H9 (cell line): ENCODE measurements around the gene ZNF416. TPM values are rescaled to one million over a fixed set of nuclear protein-coding genes. Genes with fewer than 3 reads are reported as not detected.

Experiments
- DNase-seq: peaks from one replicate; pipeline ENCODE4 v3.0.0-alpha.2; 2017
- H2AFZ ChIP-seq: one replicate; pipeline ENCODE4 v1.6.1; 2013; ENCODE audit warnings: mild to moderate bottlenecking, low read length, control low read depth, moderate library complexity
- H2AK5ac ChIP-seq: 2 replicates; pipeline ENCODE4 v1.6.1; 2013; ENCODE audit warnings: low read length, control low read depth, mixed read lengths; ENCODE audit not compliant: insufficient read length
- H2BK120ac ChIP-seq: one replicate; pipeline ENCODE4 v1.6.1; 2013; ENCODE audit warnings: low read depth, mild to moderate bottlenecking, low read length, control low read depth, inconsistent platforms; ENCODE audit not compliant: poor library complexity, severe bottlenecking
- H2BK12ac ChIP-seq: 2 replicates; pipeline ENCODE4 v1.6.1; 2013; ENCODE audit warnings: low read length, control low read depth, mixed read lengths, low read depth; ENCODE audit not compliant: insufficient read length
- H2BK15ac ChIP-seq: 2 replicates; pipeline ENCODE4 v1.6.1; 2013; ENCODE audit warnings: low read depth, low read length, control low read depth
- H2BK20ac ChIP-seq: one replicate; pipeline ENCODE4 v1.6.1; 2013; ENCODE audit warnings: low read depth, mild to moderate bottlenecking, low read length, control low read depth, inconsistent platforms; ENCODE audit not compliant: poor library complexity, severe bottlenecking
- H2BK5ac ChIP-seq: 2 replicates; pipeline ENCODE4 v1.6.1; 2013; ENCODE audit warnings: low read length, control low read depth, mixed read lengths; ENCODE audit not compliant: insufficient read length
- H3K14ac ChIP-seq: 2 replicates; pipeline ENCODE4 v1.6.1; 2013; ENCODE audit warnings: low read length, control low read depth; ENCODE audit not compliant: insufficient read depth
- H3K18ac ChIP-seq: 2 replicates; pipeline ENCODE4 v1.6.1; 2013; ENCODE audit warnings: low read depth, mild to moderate bottlenecking, mixed read lengths, low read length, control low read depth; ENCODE audit not compliant: insufficient read length
- H3K23ac ChIP-seq: 2 replicates; pipeline ENCODE4 v1.6.1; 2013; ENCODE audit warnings: low read length, control low read depth, mixed read lengths, low read depth; ENCODE audit not compliant: insufficient read length
- H3K23me2 ChIP-seq: 2 replicates; pipeline ENCODE4 v1.6.1; 2013; ENCODE audit warnings: low read depth, mild to moderate bottlenecking, mixed read lengths, low read length, control low read depth; ENCODE audit not compliant: insufficient read length, poor library complexity, severe bottlenecking
- H3K27ac ChIP-seq: 2 replicates; pipeline ENCODE4 v1.5.1; 2013; ENCODE audit warnings: low read length, control low read depth, mixed read lengths, low read depth; ENCODE audit not compliant: insufficient read length
- H3K27me3 ChIP-seq: 2 replicates; pipeline ENCODE4 v1.6.1; 2013; ENCODE audit warnings: low read length, control low read depth, inconsistent platforms; ENCODE audit not compliant: insufficient read depth
- H3K4ac ChIP-seq: 2 replicates; pipeline ENCODE4 v1.6.1; 2013; ENCODE audit warnings: low read depth, mild to moderate bottlenecking, control low read depth, inconsistent platforms, low read length, moderate library complexity
- H3K4me1 ChIP-seq: 2 replicates; pipeline ENCODE4 v1.6.1; 2013; ENCODE audit warnings: low read length, control low read depth, inconsistent platforms; ENCODE audit not compliant: insufficient read depth
- H3K4me2 ChIP-seq: 2 replicates; pipeline ENCODE4 v1.6.1; 2013; ENCODE audit warnings: low read length, control low read depth, mixed read lengths; ENCODE audit not compliant: insufficient read length, insufficient read depth
- H3K56ac ChIP-seq: 2 replicates; pipeline ENCODE4 v1.6.1; 2013; ENCODE audit warnings: low read depth, mild to moderate bottlenecking, mixed read lengths, low read length, control low read depth; ENCODE audit not compliant: insufficient read length
- H3K79me1 ChIP-seq: 2 replicates; pipeline ENCODE4 v1.6.1; 2013; ENCODE audit warnings: low read depth, mild to moderate bottlenecking, moderate library complexity, low read length, control low read depth, inconsistent platforms; ENCODE audit not compliant: insufficient read depth, poor library complexity, severe bottlenecking
- H3K79me2 ChIP-seq: 2 replicates; pipeline ENCODE4 v1.6.1; 2013; ENCODE audit warnings: low read length, control low read depth, inconsistent platforms; ENCODE audit not compliant: insufficient read depth
- H3K9ac ChIP-seq: 2 replicates; pipeline ENCODE4 v1.6.1; 2013; ENCODE audit warnings: low read length, control low read depth, mixed read lengths; ENCODE audit not compliant: insufficient read length; ENCODE audit errors: extremely low read depth
- H3K9me3 ChIP-seq: one replicate; pipeline ENCODE4 v1.6.1; 2013; ENCODE audit warnings: low read depth, low read length, inconsistent platforms; ENCODE audit not compliant: control insufficient read depth
- H3T11ph ChIP-seq: one replicate; pipeline ENCODE4 v1.6.1; 2013; ENCODE audit warnings: mild to moderate bottlenecking, low read length, control low read depth, inconsistent platforms
- H4K20me1 ChIP-seq: one replicate; pipeline ENCODE4 v1.6.1; 2013; ENCODE audit not compliant: control insufficient read depth, insufficient read length, insufficient read depth
- H4K5ac ChIP-seq: 2 replicates; pipeline ENCODE4 v1.6.1; 2013; ENCODE audit warnings: low read depth, mild to moderate bottlenecking, mixed read lengths, low read length, control low read depth; ENCODE audit not compliant: insufficient read length
- H4K8ac ChIP-seq: replicated peaks from 2 replicates; pipeline ENCODE4 v1.6.1; 2013; ENCODE audit warnings: low read length, control low read depth, mixed read lengths, low read depth; ENCODE audit not compliant: insufficient read length
- H4K91ac ChIP-seq: 2 replicates; pipeline ENCODE4 v1.6.1; 2013; ENCODE audit warnings: low read depth, mild to moderate bottlenecking, moderate library complexity, mixed read lengths, low read length, control low read depth; ENCODE audit not compliant: insufficient read length
- H3K27ac Mint-ChIP-seq, 3 experiments: 2 replicates in 2 of 3; 3 replicates in 1 of 3; pipeline ENCODE4 v1.8.0; 2020 to 2021; ENCODE audit warnings: mixed read lengths in 3 of 3, mild to moderate bottlenecking in 1 of 3, moderate library complexity in 1 of 3
- H3K27me3 Mint-ChIP-seq: 2 replicates; pipeline ENCODE4 v1.8.0; 2021; ENCODE audit warnings: low read depth, mild to moderate bottlenecking, moderate library complexity, mixed read lengths
- H3K36me3 Mint-ChIP-seq, 3 experiments: 2 replicates in 2 of 3; 3 replicates in 1 of 3; pipeline ENCODE4 v1.8.0; 2020 to 2021; ENCODE audit warnings: low read depth in 3 of 3, mixed read lengths in 3 of 3; ENCODE audit not compliant: insufficient read depth in 1 of 3
- H3K4me1 Mint-ChIP-seq, 2 experiments: 2 replicates each; pipeline ENCODE4 v1.8.0; 2020; ENCODE audit warnings: mixed read lengths in 2 of 2
- H3K4me3 Mint-ChIP-seq, 2 experiments: 2 replicates in 1 of 2; 3 replicates in 1 of 2; pipeline ENCODE4 v1.8.0; 2020 to 2021; ENCODE audit warnings: mild to moderate bottlenecking in 2 of 2, mixed read lengths in 2 of 2, moderate library complexity in 1 of 2
- H3K9me3 Mint-ChIP-seq, 2 experiments: 2 replicates in 1 of 2; 3 replicates in 1 of 2; pipeline ENCODE4 v1.8.0; 2020; ENCODE audit warnings: mild to moderate bottlenecking in 2 of 2, mixed read lengths in 2 of 2, moderate library complexity in 1 of 2
- WGBS: extraction: QIAGEN DNeasy Blood & Tissue Kit; methylation state at CpG from one replicate; pipeline ENCODE4 v1.1.7; 2013; ENCODE audit warnings: missing lambda C conversion rate, low lambda C conversion rate, mixed read lengths; ENCODE audit not compliant: insufficient read length; ENCODE audit errors: extremely low coverage; 5-methylcytosine and 5-hydroxymethylcytosine counted together
- total RNA-seq: library from RNA; stranded (reverse); gene quantifications from 2 replicates; pipeline ENCODE4 v1.2.1, GENCODE V29; 2021
- TF ChIP-seq, protein P1 (sequence below): fragments of 200-600 bp; sonication (generic); conservative IDR thresholded peaks from 3 replicates; pipeline ENCODE4 v1.8.0; 2021; ENCODE audit warnings: antibody characterized with exemption, mild to moderate bottlenecking

ZNF416 gene
- total RNA-seq, 1 experiment from 2014 or later, result 10.9 TPM

DNA sequence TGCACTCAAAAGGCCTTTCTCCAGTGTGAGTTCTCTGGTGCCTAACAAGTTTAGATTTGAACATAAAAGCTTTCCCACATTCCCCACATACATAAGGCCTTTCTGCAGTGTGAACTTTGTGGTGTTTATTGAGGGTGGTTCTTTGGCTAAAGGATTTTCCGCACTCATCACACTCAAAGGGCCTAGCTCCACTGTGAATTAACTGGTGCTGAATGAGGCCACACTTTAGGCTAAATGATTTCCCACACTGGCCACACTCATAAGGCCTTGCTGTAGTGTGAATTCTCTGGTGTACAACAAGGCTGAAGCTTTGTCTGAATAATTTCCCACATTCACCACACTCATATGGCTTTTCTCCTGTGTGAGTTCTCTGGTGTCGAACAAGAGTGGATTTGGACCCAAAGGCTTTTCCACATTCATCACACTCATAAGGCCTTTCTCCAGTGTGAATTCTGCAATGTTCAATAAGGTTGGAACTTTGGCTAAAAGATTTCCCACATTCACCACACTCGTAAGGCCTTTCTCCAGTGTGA lies 6.2 kb downstream of the ZNF416 start:
- Mint-ChIP-seq H3K9me3 (peaks cover 97% of the 10 kb centered on the region in 2 experiments), H3K4me3 (no peak overlapping the region), H3K4me1 (no peaks in the 10 kb centered on the region; a peak in 1 of 4 replicates), H3K27ac (no peak overlapping the region), H3K27me3 (peaks cover 17% of the 10 kb centered on the region), H3K36me3 (peaks cover 70 to 78% (median 75%) of the 10 kb centered on the region in 3 experiments)
- no peak overlapping the region for H4K91ac ChIP-seq
- no peak overlapping the region for H3K23ac ChIP-seq
- no CpG with 5 or more reads among the region's 3 CpGs for WGBS
- TF ChIP-seq, protein P1, sequence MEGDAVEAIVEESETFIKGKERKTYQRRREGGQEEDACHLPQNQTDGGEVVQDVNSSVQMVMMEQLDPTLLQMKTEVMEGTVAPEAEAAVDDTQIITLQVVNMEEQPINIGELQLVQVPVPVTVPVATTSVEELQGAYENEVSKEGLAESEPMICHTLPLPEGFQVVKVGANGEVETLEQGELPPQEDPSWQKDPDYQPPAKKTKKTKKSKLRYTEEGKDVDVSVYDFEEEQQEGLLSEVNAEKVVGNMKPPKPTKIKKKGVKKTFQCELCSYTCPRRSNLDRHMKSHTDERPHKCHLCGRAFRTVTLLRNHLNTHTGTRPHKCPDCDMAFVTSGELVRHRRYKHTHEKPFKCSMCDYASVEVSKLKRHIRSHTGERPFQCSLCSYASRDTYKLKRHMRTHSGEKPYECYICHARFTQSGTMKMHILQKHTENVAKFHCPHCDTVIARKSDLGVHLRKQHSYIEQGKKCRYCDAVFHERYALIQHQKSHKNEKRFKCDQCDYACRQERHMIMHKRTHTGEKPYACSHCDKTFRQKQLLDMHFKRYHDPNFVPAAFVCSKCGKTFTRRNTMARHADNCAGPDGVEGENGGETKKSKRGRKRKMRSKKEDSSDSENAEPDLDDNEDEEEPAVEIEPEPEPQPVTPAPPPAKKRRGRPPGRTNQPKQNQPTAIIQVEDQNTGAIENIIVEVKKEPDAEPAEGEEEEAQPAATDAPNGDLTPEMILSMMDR, result no peak
- no peak overlapping the region for H3K56ac ChIP-seq
- no peak overlapping the region for H3K9ac ChIP-seq
- H3T11ph ChIP-seq, result no peak overlapping the region
- no peak overlapping the region for H2BK120ac ChIP-seq
- no peaks in the 10 kb centered on the region for H4K20me1 ChIP-seq
- peaks cover 91% of the 10 kb centered on the region for H3K9me3 ChIP-seq
- H2BK5ac ChIP-seq, result no peak overlapping the region
- H3K4me2 ChIP-seq, result no peak overlapping the region
- no peak overlapping the region for H3K14ac ChIP-seq
- no peaks in the 10 kb centered on the region for H3K79me1 ChIP-seq
- H2AFZ ChIP-seq, result no peak overlapping the region
- DNase-seq, result no peak
- H4K5ac ChIP-seq, result no peak overlapping the region
- H3K4me1 ChIP-seq, result no peaks in the 10 kb centered on the region
- H3K23me2 ChIP-seq, result no peaks in the 10 kb centered on the region
- no peak overlapping the region for H3K27ac ChIP-seq
- H2AK5ac ChIP-seq, result no peak overlapping the region
- no peak overlapping the region for H2BK20ac ChIP-seq
- no peak overlapping the region for H2BK12ac ChIP-seq
- H4K8ac ChIP-seq, result no peak overlapping the region
- no peak overlapping the region for H3K4ac ChIP-seq
- no peak overlapping the region for H3K18ac ChIP-seq
- H3K27me3 ChIP-seq, result no peaks in the 10 kb centered on the region
- H2BK15ac ChIP-seq, result no peak overlapping the region
- H3K79me2 ChIP-seq, result peaks cover 2% of the 10 kb centered on the region; the same call in 1 of the 2 replicates
